Stomach (tissue), 4 donors: ENCODE results near the gene SGMS1.

Experiments
- POLR2AphosphoS5 ChIP-seq, 3 donors: sonication (generic); formaldehyde crosslinking; IDR thresholded peaks; one replicate each; pipeline ENCODE4 v1.6.1; 2016; ENCODE audit warnings: antibody characterized with exemption in 3 of 3
- TF ChIP-seq, protein P1 (sequence below), 7 experiments: fragments of 450-650 bp in 4 of 7; fragments of 200-600 bp in 3 of 7; sonication (generic) in 3 of 7; IDR thresholded peaks; one replicate each; pipeline ENCODE4 v1.5.1; 2016 to 2019; ENCODE audit warnings: antibody characterized with exemption in 7 of 7, control low read depth in 2 of 7, mild to moderate bottlenecking in 1 of 7

- TF ChIP-seq, protein P1, sequence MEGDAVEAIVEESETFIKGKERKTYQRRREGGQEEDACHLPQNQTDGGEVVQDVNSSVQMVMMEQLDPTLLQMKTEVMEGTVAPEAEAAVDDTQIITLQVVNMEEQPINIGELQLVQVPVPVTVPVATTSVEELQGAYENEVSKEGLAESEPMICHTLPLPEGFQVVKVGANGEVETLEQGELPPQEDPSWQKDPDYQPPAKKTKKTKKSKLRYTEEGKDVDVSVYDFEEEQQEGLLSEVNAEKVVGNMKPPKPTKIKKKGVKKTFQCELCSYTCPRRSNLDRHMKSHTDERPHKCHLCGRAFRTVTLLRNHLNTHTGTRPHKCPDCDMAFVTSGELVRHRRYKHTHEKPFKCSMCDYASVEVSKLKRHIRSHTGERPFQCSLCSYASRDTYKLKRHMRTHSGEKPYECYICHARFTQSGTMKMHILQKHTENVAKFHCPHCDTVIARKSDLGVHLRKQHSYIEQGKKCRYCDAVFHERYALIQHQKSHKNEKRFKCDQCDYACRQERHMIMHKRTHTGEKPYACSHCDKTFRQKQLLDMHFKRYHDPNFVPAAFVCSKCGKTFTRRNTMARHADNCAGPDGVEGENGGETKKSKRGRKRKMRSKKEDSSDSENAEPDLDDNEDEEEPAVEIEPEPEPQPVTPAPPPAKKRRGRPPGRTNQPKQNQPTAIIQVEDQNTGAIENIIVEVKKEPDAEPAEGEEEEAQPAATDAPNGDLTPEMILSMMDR (IDR thresholded peaks at IDR 0.05) = no peak
- no peak for TF ChIP-seq POLR2AphosphoS5 (IDR thresholded peaks at IDR 0.05)
Measured at GRCh38 chr10:50634479-50634878, 10.7 kb upstream of the SGMS1 start.
